ENCODE measurements around the gene ADAMTSL4.

The ADAMTSL4 gene
- total RNA-seq: 0 to 0.07 reads per million in 2 donors

DNA sequence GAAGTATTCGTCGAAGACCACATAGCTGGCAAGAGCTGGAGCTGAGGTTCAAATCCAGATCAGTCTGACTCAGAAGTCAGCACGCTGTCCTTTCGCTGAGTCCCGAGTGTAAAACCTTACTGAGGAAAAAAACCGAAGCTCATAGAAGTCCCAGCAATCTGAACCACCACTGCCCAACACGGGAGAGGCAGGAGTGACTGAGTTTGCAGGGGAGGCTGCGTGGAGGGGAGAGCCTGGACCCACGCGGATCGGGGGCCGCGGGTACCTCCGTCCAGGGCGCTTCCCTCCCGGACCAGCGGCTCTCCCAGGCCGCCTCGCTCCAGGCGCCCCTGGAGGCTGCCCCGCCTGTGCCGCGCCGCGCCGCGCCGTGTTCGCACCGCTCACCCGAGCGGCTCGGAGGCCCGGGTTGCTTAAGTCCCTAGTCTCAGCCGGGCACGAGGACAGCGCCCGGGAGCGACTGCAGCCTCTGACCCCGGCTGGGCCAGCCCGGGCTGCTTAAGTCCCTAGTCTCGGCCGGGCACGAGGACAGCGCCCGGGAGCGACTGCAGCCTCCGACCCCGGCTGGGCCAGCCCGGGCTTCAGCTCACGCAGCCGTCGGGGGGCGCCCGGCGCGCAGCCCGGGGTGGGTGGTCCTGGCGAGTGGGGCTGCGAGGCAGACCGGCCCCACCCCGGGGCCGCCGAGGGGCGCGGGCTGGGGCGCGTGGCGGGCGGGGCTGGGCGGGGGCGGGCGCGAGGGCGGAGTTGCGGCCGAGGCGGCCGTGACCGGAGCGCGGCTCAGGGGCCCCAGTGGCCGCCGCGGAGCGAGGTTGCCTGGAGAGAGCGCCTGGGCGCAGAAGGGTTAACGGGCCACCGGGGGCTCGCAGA, at the start of gene ADAMTSL4:
ADAMTSL4 (plus strand) TSS at position 777 of the 864 bp plus-strand sequence. CDS start 2,881 bp downstream, outside the sequence.
- no peak for DNase-seq

DNA sequence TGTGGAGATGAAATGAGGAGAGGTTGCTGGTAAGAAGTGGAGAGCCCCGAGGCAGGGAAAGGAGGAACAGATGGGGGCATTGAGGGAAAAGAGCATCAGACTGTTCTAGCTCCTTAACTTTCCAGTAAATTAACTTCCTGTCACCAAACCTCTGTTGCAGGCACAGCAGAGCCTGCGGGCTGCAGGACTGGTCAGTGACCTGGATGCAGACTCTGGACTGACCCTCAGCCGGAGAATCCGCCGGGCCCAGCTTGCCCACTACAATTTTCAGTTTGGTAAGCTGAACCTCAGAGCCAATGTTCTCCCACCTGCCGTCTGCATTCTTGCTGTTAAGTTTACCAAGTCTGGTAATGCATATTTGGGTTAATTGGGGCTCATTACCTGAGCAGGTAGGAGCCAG, 43.8 kb upstream of the ADAMTSL4 start:
- DNase-seq: no peak

GRCh38 chr1:150507912-150508864, 41.0 kb upstream of the ADAMTSL4 start, which contains the start of gene ECM1:
ECM1 (plus strand) TSS chr1:150508109; CDS start chr1:150508210, 101 bp downstream.
- no peak for DNase-seq

DNA sequence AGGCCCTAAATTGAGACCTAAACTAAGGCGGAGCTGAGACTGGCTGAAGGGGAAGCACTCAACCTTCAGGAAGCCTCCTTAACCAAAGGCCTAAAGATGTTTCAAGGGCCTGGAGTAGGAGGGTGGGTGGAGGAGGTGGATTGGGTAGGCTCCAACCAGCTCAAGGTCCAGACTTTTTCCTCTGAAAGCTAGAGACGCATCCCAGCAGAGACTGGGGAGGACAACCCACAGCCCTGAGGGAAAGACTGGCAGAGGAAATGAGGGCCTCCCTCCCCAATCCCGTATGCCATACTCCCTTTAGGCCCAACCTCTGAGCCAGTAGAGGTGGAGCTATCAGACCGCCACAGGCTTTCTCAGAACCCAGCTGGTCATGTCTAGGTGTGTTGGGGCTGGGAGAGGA, 40.2 kb upstream of the ADAMTSL4 start:
- DNase-seq: no peak

GRCh38 chr1:150511551-150511950, 37.7 kb upstream of the ADAMTSL4 start:
- DNase-seq: no peak

DNA sequence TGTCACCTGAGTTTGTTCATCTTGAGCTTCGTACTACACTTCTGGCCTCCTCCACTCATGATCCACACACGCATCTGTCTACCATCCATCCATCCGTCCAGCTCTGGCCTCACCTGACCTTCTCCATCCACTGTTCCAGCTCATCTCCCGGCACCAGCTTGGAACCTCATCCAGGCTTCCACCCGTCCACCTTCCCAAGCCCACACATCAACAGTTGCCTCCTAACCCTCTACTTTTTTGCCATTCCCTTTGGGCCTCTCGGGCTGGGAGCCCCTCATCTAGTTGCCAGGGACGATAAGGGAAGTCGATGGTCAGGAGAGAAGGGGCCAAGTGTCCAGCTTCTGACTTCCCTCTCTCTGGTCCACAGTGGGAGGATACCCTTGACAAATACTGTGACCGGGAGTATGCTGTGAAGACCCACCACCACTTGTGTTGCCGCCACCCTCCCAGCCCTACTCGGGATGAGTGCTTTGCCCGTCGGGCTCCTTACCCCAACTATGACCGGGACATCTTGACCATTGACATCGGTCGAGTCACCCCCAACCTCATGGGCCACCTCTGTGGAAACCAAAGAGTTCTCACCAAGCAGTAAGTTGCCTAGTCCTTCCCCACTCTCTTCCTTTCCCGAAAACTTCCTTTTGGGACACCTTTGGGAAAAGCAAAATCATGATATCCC, 37.1 kb upstream of the ADAMTSL4 start:
- DNase-seq: no peak

DNA sequence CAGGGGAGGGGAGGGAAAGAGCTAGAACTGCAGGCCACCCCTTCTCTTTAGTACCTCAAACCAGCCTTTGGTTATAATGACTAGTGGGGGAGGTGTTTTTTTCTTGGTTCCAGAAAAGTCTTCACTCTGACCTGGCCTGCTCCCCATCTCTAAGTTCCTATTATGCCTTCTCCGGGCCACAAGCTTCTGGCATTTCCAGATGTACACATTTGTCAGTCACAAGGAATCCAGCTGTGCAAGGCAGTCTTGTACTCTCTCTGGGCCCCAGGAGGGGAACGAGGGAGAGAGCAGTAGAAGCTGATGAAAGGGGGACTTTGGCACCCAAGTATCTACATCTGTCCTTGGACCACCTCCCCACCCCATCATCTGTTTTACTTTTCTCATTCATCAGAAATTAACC, 36.4 kb upstream of the ADAMTSL4 start:
- DNase-seq: no peak

- no peak for DNase-seq
Measured at GRCh38 chr1:150513351-150513791, 35.8 kb upstream of the ADAMTSL4 start.

DNA sequence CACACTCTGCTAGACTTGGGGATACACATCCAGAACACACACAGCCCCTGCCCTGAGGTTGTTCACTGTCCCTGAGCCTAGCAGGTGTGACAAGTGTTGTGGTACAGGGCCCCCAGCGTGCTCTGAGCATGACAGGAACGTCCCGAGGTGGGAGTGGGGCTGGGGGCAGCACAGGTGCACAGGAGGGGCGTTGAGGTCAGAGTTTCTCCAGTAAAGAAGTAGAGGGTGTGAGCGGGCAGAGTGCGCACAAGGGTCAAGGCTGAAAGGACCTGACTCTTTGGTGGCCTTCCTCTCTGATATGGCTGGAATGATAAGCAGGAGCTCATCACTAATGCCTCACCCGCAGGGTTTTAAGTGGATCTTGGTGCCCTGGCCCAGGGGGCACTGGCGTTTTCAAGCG, 34.9 kb upstream of the ADAMTSL4 start:
- DNase-seq: no peak

DNA sequence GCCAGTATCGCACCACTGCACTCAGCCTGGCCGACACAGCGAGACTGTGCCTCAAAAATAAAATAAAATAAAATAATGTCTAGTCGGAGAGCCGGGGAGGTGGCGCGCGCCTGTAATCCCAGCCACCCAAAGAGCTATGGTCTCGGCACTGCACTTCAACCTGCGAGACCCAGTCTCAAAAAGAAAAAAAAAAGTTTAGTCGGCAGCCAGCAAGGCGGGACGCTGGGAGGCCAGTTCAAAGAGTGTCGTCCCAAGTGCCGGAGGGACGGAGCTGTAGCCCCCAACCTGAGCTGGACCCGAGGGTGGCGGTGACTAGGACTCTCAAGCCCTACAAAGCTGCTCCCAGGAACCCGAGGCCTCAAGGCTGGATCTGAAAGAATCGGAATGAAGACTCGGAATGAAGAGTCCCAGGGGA, 34.3 kb upstream of the ADAMTSL4 start:
- no peak for DNase-seq

GRCh38 chr1:150515328-150516049, 33.7 kb upstream of the ADAMTSL4 start, which contains the start of gene FALEC:
FALEC (plus strand) TSS chr1:150515752.
- peak; percentile 85 for DNase-seq

DNA sequence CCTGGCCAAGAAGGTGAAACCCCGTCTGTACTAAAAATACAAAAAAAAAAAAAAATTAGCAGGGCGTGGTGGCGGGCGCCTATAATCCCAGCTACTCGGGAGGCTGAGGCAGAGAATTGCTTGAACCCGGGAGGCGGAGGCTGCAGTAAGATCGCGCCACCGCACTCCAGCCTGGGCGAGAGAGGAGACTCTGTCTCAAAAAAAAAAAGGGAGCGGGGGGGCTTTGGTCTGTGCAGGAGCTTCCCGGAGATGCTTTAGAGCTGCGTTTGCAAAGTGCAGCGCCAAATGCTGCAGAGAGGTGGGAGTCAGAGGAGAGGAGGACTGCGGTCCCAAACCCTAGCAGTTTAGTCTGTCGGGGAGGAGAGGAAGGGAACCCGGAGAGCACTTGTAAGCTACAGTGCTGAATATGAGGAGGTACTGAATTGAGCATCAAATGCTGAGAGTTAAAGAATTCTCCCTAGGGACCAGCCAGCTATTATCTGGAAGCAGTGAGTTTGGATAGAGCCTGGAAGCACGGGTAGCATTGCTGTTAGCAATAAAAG, 33.1 kb upstream of the ADAMTSL4 start:
- DNase-seq: peak; percentile 2

DNA sequence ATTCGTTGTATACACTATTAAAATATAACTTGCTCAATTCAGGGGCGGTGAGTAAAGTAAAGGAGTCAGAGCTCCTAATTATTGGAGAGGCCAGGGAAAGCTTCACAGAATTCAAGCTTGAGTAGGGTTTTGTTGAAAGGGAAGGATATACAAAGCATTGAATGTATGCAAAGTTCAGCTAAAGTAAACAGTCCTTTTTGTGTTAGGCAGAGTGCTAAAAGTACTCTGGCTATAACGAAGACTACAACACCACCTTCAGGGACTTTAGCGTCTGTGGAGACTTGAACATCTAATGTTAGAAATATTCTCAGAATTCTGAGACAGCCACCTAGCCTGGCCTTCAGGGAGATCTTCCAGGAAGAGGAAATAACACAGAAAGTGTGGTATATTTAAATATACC, 32.6 kb upstream of the ADAMTSL4 start:
- no peak for DNase-seq

DNA sequence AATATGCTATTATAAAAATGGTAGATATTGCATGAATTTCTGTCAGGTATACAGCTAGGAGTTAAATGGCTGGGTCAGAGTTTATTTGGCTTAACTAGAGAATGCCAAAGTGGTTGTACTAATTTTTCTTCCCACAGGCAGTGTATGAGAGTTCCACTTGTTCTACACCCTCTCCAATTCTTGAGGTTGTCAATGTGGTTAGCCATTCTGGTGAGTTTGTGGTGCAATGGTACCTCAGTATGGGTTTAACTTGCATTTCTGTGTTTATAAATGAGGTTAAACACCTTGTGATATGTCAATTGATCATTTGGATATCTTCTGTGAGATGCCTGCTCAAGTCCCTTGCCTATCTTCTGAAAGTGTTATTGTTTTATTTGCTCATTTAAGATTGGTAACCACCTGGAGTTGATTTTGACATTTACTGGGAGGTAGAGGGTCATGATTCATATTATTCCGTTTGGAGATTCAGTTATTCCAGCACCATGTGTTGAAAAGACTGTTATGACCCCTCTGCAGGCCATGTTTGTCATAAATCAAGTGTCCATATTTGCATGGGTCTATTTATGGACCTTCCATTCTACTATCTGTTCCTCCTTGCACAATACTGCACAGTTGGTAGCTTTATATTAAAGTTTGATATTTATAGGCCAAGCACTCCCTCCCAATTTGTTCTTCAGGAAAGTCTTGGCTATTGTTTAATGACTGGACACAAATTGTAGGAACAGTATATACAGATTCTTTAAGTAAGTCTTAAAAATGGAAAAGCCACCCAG, 27.8 kb upstream of the ADAMTSL4 start:
- no peak for DNase-seq

- DNase-seq: no peak
Measured at GRCh38 chr1:150525348-150525747, 23.9 kb upstream of the ADAMTSL4 start.

DNA sequence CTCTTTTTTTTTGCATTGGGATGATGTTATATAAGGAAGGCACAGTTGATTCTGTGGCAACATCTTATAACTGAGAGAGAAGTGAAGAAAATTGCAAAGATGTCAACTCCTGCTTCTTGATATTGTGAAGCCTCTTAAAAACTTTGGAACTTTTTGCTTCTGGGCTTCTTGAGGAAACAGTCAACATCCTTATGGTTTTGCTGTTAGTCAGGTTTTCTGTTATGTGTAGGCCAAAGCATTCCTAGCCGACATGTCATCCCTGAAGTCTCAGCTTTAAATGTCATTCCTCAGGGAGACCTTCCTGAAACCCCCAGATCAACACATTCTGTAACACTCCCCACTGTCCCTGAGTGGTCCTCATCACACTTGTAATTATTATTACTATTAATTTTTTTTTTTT, 21.0 kb upstream of the ADAMTSL4 start:
- DNase-seq: no peak

GRCh38 chr1:150529017-150529416, 20.2 kb upstream of the ADAMTSL4 start:
- DNase-seq: no peak

- no peak for DNase-seq
Measured at GRCh38 chr1:150530491-150531159, 18.6 kb upstream of the ADAMTSL4 start.

- no peak for DNase-seq
Measured at GRCh38 chr1:150532860-150533259, 16.3 kb upstream of the ADAMTSL4 start.

DNA sequence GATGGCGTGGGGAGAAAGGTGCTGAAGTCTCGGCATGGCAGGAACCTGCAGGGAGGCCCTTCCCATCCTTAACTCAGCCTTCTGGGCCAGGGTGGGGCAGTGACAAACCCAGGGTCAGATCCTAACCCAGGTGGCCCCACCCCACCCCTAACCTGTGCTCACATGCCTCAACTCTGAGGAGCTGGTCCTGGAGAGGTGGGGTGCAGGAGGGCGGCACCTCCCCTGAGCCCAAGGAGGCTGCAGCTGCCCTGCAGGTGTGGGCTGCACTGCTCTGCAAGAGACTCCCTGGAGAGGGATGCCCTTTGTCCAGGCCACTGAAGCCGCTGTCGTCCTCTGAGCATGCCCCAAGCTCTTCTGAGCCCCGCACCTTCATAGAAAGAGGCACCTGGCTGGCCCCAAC, 15.2 kb upstream of the ADAMTSL4 start:
- no peak for DNase-seq

Data from T-helper 9 cell (primary cell).